ENCODE results near the gene CNPPD1.
A peak's percentile ranks its signal among the peaks of the same experiment; 100 is the strongest.

CNPPD1 gene

GRCh38 chr2:219176818-219177551 lies at the start of gene CNPPD1:
TSS of gene CNPPD1 (minus strand) at chr2:219176925. CDS start at chr2:219176828, 97 bp downstream.
- H3K9ac ChIP-seq (ENCODE audit: low read length), result peak within 1 kb of the TSS; percentile 94
- peak within 1 kb of the TSS; percentile 31 for H3K4me3 ChIP-seq (ENCODE audit: low read length)
- no peaks in the 10 kb centered on the region for H3K27me3 ChIP-seq (ENCODE audit: control insufficient read depth, insufficient read depth, low read length)
- peaks cover 24% of the 10 kb centered on the region for H3K4me1 ChIP-seq (ENCODE audit: control insufficient read depth, insufficient read depth, low read length)
- H3K36me3 ChIP-seq (ENCODE audit: control insufficient read depth, insufficient read depth, low read length), result peaks cover 26% of the 10 kb centered on the region
- H3K9me3 ChIP-seq (ENCODE audit: control insufficient read depth, low read length), result no peaks in the 10 kb centered on the region

- peaks cover 22% of the 10 kb centered on the region for H3K36me3 ChIP-seq (ENCODE audit: control insufficient read depth, insufficient read depth, low read length)
- H3K4me3 ChIP-seq (ENCODE audit: low read length), result no peak overlapping the region
- H3K27me3 ChIP-seq (ENCODE audit: control insufficient read depth, insufficient read depth, low read length), result no peaks in the 10 kb centered on the region
- H3K9ac ChIP-seq (ENCODE audit: low read length), result no peak overlapping the region
- H3K4me1 ChIP-seq (ENCODE audit: control insufficient read depth, insufficient read depth, low read length), result peaks cover 13% of the 10 kb centered on the region
- H3K9me3 ChIP-seq (ENCODE audit: control insufficient read depth, low read length), result no peaks in the 10 kb centered on the region
Measured at GRCh38 chr2:219225350-219225749, 48.6 kb upstream of the CNPPD1 start.

GRCh38 chr2:219223831-219224610 lies 47.3 kb upstream of the CNPPD1 start:
- no peak overlapping the region for H3K9ac ChIP-seq (ENCODE audit: low read length)
- peaks cover 28% of the 10 kb centered on the region for H3K36me3 ChIP-seq (ENCODE audit: control insufficient read depth, insufficient read depth, low read length)
- no peaks in the 10 kb centered on the region for H3K9me3 ChIP-seq (ENCODE audit: control insufficient read depth, low read length)
- no peak overlapping the region for H3K4me3 ChIP-seq (ENCODE audit: low read length)
- H3K4me1 ChIP-seq (ENCODE audit: control insufficient read depth, insufficient read depth, low read length), result peaks cover 21% of the 10 kb centered on the region
- H3K27me3 ChIP-seq (ENCODE audit: control insufficient read depth, insufficient read depth, low read length), result no peaks in the 10 kb centered on the region

- Histone ChIP-seq H3K4me3 (ENCODE audit: low read length) (no peak overlapping the region), H3K9ac (ENCODE audit: low read length) (no peak overlapping the region), H3K36me3 (ENCODE audit: control insufficient read depth, insufficient read depth, low read length) (peaks cover 28% of the 10 kb centered on the region), H3K27me3 (ENCODE audit: control insufficient read depth, insufficient read depth, low read length) (no peaks in the 10 kb centered on the region), H3K4me1 (ENCODE audit: control insufficient read depth, insufficient read depth, low read length) (peaks cover 22% of the 10 kb centered on the region), H3K9me3 (ENCODE audit: control insufficient read depth, low read length) (no peaks in the 10 kb centered on the region)
Measured at GRCh38 chr2:219221957-219222518, 45.3 kb upstream of the CNPPD1 start.

- no peaks in the 10 kb centered on the region for H3K27me3 ChIP-seq (ENCODE audit: control insufficient read depth, insufficient read depth, low read length)
- H3K9ac ChIP-seq (ENCODE audit: low read length), result no peak overlapping the region
- peaks cover 33% of the 10 kb centered on the region for H3K4me1 ChIP-seq (ENCODE audit: control insufficient read depth, insufficient read depth, low read length)
- H3K36me3 ChIP-seq (ENCODE audit: control insufficient read depth, insufficient read depth, low read length), result peaks cover 28% of the 10 kb centered on the region
- H3K9me3 ChIP-seq (ENCODE audit: control insufficient read depth, low read length), result no peaks in the 10 kb centered on the region
- no peak overlapping the region for H3K4me3 ChIP-seq (ENCODE audit: low read length)
Measured at GRCh38 chr2:219220652-219221402, 44.1 kb upstream of the CNPPD1 start.

GRCh38 chr2:219219784-219220532 lies 43.2 kb upstream of the CNPPD1 start:
- Histone ChIP-seq H3K36me3 (ENCODE audit: control insufficient read depth, insufficient read depth, low read length) (peaks cover 24% of the 10 kb centered on the region), H3K9ac (ENCODE audit: low read length) (no peak overlapping the region)

GRCh38 chr2:219218732-219219701 lies 42.3 kb upstream of the CNPPD1 start, which contains the start of gene ABCB6:
TSS of gene ABCB6 (minus strand) at chr2:219218958. CDS start at chr2:219218673, 285 bp downstream.
- H3K9ac ChIP-seq (ENCODE audit: low read length), result peak within 1 kb of the TSS; percentile 49

More at GRCh38 chr2:219219784-219220532, 43.2 kb upstream of the CNPPD1 start:
- H3K4me1 ChIP-seq (ENCODE audit: control insufficient read depth, insufficient read depth, low read length), result peaks cover 33% of the 10 kb centered on the region
- no peaks in the 10 kb centered on the region for H3K9me3 ChIP-seq (ENCODE audit: control insufficient read depth, low read length)
- no peaks in the 10 kb centered on the region for H3K27me3 ChIP-seq (ENCODE audit: control insufficient read depth, insufficient read depth, low read length)
- no peak overlapping the region for H3K4me3 ChIP-seq (ENCODE audit: low read length)

GRCh38 chr2:219218217-219218731 lies 41.5 kb upstream of the CNPPD1 start:
- Histone ChIP-seq H3K4me3 (ENCODE audit: low read length) (peak overlapping the region; percentile 28), H3K9ac (ENCODE audit: low read length) (peak overlapping the region; percentile 49), H3K4me1 (ENCODE audit: control insufficient read depth, insufficient read depth, low read length) (peaks cover 33% of the 10 kb centered on the region), H3K27me3 (ENCODE audit: control insufficient read depth, insufficient read depth, low read length) (no peaks in the 10 kb centered on the region), H3K36me3 (ENCODE audit: control insufficient read depth, insufficient read depth, low read length) (peaks cover 10% of the 10 kb centered on the region), H3K9me3 (ENCODE audit: control insufficient read depth, low read length) (no peaks in the 10 kb centered on the region)

More at GRCh38 chr2:219218732-219219701, 42.3 kb upstream of the CNPPD1 start, which contains the start of gene ABCB6:
- Histone ChIP-seq H3K27me3 (ENCODE audit: control insufficient read depth, insufficient read depth, low read length) (no peaks in the 10 kb centered on the region), H3K9me3 (ENCODE audit: control insufficient read depth, low read length) (no peaks in the 10 kb centered on the region), H3K36me3 (ENCODE audit: control insufficient read depth, insufficient read depth, low read length) (peaks cover 18% of the 10 kb centered on the region), H3K4me1 (ENCODE audit: control insufficient read depth, insufficient read depth, low read length) (peaks cover 33% of the 10 kb centered on the region), H3K4me3 (ENCODE audit: low read length) (peak within 1 kb of the TSS; percentile 28)

- Histone ChIP-seq H3K36me3 (ENCODE audit: control insufficient read depth, insufficient read depth, low read length) (peaks cover 8% of the 10 kb centered on the region), H3K4me3 (ENCODE audit: low read length) (no peak overlapping the region), H3K9ac (ENCODE audit: low read length) (no peak overlapping the region), H3K27me3 (ENCODE audit: control insufficient read depth, insufficient read depth, low read length) (no peaks in the 10 kb centered on the region), H3K9me3 (ENCODE audit: control insufficient read depth, low read length) (no peaks in the 10 kb centered on the region), H3K4me1 (ENCODE audit: control insufficient read depth, insufficient read depth, low read length) (peaks cover 33% of the 10 kb centered on the region)
Measured at GRCh38 chr2:219216535-219216915, 39.8 kb upstream of the CNPPD1 start.

GRCh38 chr2:219215871-219216534 lies 39.3 kb upstream of the CNPPD1 start:
- Histone ChIP-seq H3K27me3 (ENCODE audit: control insufficient read depth, insufficient read depth, low read length) (no peaks in the 10 kb centered on the region), H3K4me1 (ENCODE audit: control insufficient read depth, insufficient read depth, low read length) (peaks cover 33% of the 10 kb centered on the region), H3K4me3 (ENCODE audit: low read length) (no peak overlapping the region), H3K9ac (ENCODE audit: low read length) (no peak overlapping the region), H3K9me3 (ENCODE audit: control insufficient read depth, low read length) (no peaks in the 10 kb centered on the region), H3K36me3 (ENCODE audit: control insufficient read depth, insufficient read depth, low read length) (peaks cover 8% of the 10 kb centered on the region)

Data from mucosa of stomach (tissue), 1 donor.